ENCODE measurements around the gene LRRC8D.

Gene LRRC8D

GRCh38 chr1:89896105-89896942 lies 75.5 kb downstream of the LRRC8D start:
- no peak for DNase-seq (ENCODE audit: low read depth in 2 of 2)

DNA sequence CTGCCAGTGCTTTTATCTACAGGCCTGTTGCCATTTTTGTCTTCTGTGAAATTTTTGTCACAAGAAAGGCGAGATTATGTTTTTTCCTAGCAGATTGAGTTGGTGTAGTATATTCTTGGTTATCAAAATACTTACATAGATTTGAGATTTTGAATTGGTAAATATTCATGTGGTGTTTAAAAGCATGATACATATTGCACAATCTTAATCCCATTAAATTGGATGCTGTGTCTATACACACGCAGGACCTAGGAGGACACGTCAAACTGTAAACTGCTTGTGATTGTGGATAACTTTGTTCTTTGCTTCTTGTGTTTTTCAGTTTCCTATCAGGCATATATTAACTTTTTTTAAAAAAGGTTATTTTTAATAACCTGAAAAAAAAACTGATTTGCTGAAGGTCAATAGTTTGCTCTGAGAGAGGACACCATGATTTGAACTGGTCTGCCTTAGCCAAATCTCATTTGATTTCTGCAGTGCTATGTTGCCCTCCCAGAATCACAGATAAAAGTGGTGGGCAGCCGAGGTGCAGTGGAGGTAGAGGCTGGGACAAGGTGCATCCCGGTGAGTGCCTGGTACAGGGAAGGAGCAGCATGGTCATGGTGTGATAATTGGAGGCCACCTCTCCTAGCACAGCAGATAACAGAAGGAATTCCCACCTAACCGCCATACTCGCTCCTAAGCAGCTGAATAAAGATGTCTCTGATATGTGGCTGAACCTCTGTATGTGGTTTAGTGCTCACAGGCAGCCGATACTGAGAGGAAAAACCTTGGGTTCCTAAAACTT lies 76.7 kb downstream of the LRRC8D start:
- no peak for DNase-seq (ENCODE audit: low read depth in 2 of 2)

DNA sequence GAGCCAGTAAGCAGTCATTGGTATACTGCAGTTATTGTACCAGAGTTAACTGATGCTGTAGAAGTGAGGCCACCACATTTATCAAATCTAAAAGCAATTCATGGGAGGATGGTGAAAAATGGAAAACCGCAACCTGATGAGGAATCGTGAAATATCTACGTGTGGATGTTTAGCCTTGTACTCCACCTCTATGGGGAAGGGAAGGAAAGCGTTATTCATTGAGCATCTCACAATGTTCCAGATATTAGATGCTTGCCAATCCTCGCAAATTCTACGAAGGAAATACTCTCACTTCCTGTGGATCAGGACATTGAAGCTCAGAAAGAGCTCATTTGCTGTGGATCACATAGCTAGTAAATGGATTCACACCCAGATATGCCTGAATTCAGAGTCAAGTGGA lies 77.3 kb downstream of the LRRC8D start:
- DNase-seq (ENCODE audit: low read depth in 2 of 2), result no peak

DNA sequence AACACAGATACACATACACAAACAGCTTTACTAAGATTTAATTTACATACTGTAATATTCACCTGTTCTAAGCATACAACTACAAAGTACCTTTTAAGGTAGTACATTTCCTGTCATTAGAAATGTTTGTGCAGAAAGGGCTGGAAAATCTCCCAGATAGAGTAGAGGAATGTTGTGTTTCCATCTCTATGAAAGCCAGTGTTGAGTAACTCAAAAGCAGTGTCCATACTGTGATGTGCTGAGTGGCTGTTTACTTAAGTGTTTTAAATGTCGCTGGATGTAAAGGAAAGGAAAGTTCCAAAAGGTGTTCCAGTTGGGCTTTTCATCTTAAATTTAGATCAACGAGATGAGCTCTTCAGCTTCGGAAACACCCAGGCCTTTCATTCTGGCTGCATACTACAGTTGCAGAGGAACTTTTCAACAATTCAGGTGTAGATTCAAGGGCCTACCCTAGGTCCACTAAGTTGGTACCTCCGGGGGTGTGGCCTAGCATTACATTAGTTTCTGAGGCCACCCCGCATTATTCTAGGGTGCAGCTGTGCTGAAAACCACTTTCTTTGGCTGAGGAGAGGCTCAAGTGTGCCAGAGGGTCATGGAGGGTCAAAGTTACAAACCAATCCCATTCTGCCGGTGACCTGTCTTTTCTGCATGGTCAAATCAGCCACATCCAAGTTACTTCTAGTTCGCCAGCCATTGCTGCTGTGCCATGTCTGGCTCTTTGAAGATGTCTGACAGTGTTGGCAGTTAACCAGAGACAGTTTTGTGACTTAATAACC lies 78.1 kb downstream of the LRRC8D start:
- no peak for DNase-seq (ENCODE audit: low read depth in 2 of 2)

DNA sequence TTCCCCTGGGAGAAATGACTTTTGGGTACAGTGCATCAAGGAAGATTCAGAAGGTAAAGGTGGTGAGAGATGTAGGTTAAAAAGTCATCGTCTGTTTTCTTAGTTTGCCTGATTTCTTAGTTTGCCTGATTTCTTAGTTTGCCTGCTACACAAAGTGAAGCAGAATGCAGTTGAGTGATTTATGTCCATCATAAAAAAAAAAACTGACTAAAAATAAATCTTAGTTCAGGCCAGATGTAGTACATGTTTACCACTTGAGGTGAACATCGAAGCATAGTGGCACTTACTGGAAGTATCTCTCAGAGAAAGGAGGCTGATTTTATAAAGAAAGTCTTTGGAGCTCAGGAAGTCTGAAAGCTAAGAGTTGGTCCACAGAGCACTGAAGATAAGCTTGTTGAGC lies 79.5 kb downstream of the LRRC8D start:
- no peak for DNase-seq (ENCODE audit: low read depth in 2 of 2)

DNA sequence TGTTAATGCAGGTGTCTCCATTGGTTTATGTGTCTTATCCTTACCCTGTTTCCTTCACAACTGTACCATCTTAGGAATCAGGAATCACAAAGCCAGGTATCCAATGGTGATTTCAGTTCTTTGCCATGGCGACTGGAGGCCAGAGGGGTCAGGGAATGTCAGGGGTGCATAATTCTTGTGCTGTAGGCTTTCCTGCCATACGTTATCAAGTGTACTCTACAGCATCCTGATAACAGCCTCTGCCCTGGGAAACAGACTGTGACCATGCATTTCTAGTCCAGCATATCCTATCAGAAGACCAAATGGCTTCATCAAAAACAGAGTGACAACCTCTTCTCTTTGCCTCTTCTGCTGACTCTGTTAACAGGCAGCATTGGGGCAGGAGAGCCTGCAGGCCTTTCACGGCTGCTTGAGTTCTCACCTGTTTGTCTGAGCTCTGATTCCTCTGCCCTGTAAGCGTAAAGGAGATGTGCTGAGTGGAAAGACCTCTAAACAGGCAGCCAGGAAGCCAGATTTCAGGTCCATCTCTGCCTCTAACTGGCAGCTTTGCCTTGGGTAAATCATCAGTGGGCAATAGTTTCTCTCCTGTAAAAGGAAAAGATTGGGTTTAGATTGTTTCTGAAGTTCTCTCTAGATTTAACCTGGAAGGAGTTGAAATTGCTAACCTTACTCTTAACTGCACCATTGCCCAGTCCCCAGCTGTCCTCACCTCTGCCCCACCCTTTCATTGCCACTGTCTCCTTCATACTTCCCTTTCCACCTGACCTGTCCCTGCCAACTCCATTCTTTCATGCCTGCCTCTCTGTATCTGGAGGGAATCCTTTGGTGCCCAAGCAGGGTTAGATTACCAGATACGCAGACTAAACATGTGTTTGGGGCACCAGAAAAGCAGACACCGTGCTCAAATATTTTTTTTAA lies 80.2 kb downstream of the LRRC8D start:
- DNase-seq (ENCODE audit: low read depth in 2 of 2), result no peak

DNA sequence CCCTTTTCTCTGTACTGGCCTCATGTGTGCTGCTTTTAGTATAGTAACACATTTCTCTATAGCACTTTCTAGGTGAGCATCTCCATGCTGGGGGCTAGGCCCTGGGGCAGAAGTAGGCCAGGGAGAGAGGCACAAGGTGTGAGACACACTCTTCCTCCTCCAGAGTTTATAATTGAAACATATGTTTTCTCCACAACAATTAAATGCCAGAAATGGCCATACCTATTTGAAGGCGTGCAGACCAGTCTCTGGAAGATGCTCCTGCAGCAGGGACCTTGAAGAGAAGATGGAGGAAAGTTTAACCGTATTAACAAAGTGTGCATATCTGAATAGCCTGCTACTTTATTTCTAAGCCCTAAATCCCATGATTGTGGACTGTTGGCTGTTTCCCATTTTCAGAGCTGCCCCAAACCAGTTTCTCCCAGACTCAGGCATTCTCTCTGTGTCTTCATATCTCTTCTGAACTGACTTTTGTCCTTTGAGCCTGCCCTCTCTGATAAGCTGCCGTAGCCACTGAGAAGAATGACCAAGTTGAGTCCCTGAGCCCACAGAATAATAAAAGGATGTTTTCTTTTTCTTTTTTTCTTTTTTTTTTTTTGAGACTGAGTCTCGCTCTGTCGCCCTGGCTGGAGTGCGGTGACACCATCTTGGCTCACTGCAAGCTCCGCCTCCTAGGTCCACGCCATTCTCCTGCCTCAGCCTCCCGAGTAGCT lies 81.3 kb downstream of the LRRC8D start:
- no peak for DNase-seq (ENCODE audit: low read depth in 2 of 2)

DNA sequence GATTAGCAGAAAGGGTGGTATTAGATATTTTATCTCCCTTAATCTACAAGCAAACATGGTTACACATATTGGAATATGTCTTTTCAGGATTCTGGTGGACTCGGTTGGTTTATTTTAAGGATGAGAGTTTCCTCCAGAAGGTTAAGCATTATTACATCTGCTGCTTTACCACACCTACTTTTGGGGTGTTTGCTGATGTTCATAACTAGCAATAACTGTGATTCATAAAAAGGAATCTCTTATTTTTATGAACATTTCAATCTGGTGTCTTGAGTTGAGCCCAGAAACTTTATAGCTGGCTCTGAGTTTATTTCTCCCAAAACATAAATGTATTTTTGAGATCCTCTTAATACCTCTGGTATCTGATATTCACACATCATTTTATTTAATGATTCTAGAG lies 82.7 kb downstream of the LRRC8D start:
- DNase-seq (ENCODE audit: low read depth in 2 of 2), result no peak

DNA sequence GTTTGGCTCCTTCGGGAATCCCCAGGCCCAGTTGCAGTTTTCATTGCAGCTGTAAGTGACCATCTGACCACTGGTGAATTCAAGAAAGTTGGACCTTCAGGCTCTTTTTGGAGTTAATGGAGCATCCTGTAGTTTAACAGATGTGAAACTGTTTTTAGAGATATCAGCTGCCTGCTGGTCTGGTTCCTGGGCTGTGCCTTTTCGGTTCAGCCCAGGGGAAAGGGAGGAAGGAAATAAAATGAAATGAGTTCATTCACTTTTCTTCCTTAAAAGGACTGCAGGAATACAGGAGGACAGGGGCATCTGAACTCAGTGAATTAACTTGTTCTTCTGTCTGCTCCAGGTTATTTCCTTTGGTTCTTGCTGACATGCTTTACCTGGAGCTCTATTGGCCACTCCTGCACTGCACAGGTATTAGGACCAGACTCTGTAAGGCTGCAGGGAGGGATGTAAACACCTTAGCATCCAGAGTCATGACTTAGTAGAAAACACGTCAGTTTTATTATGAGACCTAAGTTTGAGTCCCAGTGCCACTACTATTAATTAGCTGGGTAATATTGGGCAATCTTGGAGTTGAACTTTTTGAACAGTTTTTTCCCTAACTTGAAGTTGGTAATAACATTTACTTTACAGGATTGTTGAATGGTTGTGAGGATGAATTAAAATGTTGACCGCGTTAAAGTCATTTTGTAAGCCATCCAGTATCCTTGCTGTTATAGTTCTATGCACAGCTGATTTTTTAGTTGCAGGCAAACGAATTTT lies 83.6 kb downstream of the LRRC8D start:
- no peak for DNase-seq (ENCODE audit: low read depth in 2 of 2)

DNA sequence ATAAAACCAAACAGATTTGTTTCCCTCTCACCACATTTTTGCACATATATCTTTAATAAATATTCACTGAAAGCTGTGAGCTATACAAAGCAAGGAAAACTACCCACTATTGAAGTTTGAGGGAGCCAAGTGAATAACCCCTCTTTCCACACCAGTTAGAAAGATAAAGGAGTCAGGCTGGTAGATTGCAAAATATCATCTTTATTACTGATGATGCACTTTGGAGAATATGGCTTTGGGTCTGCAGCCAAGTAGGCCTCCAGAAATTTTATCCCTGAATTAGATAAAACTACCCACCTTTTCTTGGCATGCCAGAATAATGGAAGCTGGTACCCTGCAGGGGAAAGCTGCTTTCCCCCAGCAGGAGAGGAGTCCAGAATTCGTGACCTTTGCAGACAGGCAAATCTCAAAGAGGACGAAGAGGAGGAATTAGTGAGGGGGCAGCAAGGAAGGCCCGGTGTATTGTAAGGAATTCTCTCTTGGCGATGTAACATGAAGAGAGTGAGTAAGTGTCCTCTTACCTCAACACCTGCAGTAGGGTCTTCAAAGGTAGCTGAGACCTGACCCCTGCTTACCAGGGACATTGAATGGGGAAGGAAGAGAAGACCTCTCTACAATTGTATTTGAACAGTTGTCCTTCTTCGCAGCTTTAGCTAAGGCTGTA lies 84.7 kb downstream of the LRRC8D start:
- DNase-seq (ENCODE audit: low read depth in 2 of 2), result no peak

DNA sequence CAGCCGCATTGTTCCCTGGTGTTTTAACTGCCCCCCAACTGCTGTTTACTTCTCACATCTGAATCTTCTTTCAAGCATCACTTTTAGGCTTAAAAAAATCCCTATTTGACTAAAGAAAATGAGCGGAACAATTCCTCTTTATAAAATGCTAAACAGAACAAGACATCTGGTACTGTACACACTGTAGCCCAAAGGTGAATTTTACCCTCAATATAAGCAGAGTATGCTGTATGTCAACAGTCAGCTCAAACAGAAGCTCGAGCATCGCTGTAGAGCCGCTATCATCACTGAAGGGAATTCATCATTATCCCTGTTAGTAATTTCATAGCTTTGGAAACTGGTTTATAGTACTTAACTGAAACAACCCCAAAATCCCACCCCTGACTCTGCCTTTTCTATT lies 85.3 kb downstream of the LRRC8D start:
- no peak for DNase-seq (ENCODE audit: low read depth in 2 of 2)

- DNase-seq (ENCODE audit: low read depth in 2 of 2), result no peak
These were observed 86.9 kb downstream of the LRRC8D start for GRCh38 chr1:89907727-89908212.

GRCh38 chr1:89908273-89908671 lies 87.4 kb downstream of the LRRC8D start:
- DNase-seq (ENCODE audit: low read depth in 2 of 2), result no peak

DNA sequence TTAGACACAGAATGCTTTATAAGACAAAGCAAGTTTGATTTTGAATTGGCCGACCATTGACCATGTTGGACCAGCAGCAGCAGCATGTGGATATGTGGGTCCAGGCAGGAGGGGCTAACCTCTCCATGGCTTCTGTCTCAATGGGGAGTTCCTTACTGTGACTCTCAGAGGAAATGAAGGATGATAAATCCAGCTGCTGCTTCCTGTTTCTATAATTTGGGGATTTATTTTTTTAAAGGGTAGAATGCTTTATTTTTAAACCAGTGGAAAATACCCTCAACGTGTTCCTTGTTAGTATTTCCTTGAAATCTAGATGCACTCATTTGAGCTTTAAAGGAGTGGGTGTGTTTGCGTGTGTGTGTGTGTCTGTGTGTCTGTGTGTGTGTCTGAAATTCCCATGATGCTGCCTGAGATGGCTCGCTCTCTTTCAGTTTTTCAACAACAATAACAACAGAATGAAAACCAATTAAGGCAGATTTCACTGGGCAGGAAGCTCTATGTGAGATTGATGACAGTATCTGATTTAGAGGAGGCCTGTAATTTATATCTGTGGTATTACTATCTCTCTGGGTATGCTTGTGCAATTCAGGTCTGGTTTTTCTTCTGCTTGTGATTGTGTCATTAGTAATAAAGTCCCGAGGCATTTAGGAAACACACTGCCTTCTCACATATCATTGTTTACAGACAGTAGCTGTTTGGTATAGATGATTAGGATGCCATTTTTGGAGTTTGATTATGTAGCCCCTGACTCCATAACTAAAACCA lies 88.0 kb downstream of the LRRC8D start:
- DNase-seq (ENCODE audit: low read depth in 2 of 2), result no peak

DNA sequence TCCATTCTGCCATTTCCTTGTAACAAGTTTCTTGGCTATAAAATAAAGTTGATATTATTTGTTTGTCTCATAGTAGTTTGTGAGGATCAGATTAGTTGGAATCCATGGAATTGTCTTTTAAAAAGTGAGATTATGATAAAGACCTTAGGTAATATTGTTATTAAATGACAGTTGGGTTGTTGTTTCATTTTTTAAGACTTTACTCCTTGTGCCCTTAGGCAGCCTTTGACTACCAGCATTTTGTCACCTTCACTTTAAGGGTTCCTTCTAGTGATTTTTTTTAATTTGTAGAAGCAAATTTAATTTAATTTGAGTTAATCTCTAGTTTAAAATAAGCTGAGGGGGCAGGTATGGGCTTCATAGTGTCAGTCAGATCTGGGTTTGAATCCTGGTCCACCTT lies 89.4 kb downstream of the LRRC8D start:
- DNase-seq (ENCODE audit: low read depth in 2 of 2), result no peak

- DNase-seq (ENCODE audit: low read depth in 2 of 2), result no peak
These were observed 89.9 kb downstream of the LRRC8D start for GRCh38 chr1:89910780-89911179.

- no peak for DNase-seq (ENCODE audit: low read depth in 2 of 2)
These were observed 90.6 kb downstream of the LRRC8D start for GRCh38 chr1:89911191-89911991.

DNA sequence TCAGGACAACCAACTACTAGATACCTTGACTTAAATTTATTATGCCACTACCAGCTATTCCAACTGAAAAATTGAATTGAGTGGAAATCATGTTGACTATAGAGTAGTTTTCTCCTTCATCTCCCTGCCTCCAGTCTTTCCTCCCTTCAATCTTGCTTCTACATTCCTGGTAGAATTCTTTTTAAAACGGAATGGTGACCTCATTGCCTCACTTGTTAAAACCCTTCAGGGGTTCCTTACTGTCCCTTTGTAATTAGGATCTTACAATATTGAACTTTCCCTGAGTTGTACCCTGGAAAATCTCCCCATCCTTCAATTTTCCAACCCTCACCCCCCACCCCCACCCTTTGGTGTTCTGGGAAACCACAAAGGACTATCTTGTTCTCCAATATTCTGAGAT lies 91.2 kb downstream of the LRRC8D start:
- no peak for DNase-seq (ENCODE audit: low read depth in 2 of 2)

All from stimulated activated CD8-positive, alpha-beta memory T cell treated with anti-CD3 and anti-CD28 coated beads, Interleukin-15, amount 100 ng/mL, for 48 hours (primary cell).